Right renal cortex interstitium (tissue), 3 donors: ENCODE data around the gene NLRC3. TPM values are rescaled to one million over a fixed set of nuclear protein-coding genes. Genes with fewer than 3 reads are reported as not detected.

Experiments used
- polyA plus RNA-seq, 3 donors: library from polyadenylated mRNA; unstranded; fragments of 120-200 nt; gene quantifications; one replicate each; pipeline ENCODE4 v1.2.1, GENCODE V29; 2013; ENCODE audit not compliant: insufficient read length in 3 of 3

The NLRC3 gene
- polyA plus RNA-seq, 3 donors: 1.6 to 1.7 (median 1.6) TPM

Other genes with a start within 250 kb of the NLRC3 start
- gene OR2C1, start 221.5 kb downstream of the NLRC3 start, polyA plus RNA-seq: under 1 TPM; 0.67 to 0.85 (median 0.72) TPM
- gene ZSCAN32, start 176.4 kb downstream of the NLRC3 start, polyA plus RNA-seq: 10 to 100 TPM; 17.0 to 22.7 (median 18.7) TPM
- 10 to 100 TPM; 15.1 to 16.6 (median 15.1) TPM for gene ZNF174, start 176.2 kb downstream of the NLRC3 start, polyA plus RNA-seq
- 1 to 10 TPM; 3.9 to 4.1 (median 4.0) TPM for gene ZNF597, start 133.9 kb downstream of the NLRC3 start, polyA plus RNA-seq
- gene NAA60, start 133.7 kb downstream of the NLRC3 start, polyA plus RNA-seq: 10 to 100 TPM; 68.5 to 72.4 (median 70.9) TPM
- not detected for gene C16orf90, start 81.9 kb downstream of the NLRC3 start, polyA plus RNA-seq
- gene CLUAP1, start 76.4 kb downstream of the NLRC3 start, polyA plus RNA-seq: 10 to 100 TPM; 64.4 to 69.0 (median 68.5) TPM
- gene SLX4, start 34.2 kb upstream of the NLRC3 start, polyA plus RNA-seq: 1 to 10 TPM; 3.9 to 4.6 (median 4.0) TPM
- gene DNASE1, start 77.3 kb upstream of the NLRC3 start, polyA plus RNA-seq: 10 to 100 TPM; 24.0 to 28.3 (median 25.0) TPM
- 10 to 100 TPM; 89.3 to 99.5 (median 92.1) TPM for gene TRAP1, start 140.1 kb upstream of the NLRC3 start, polyA plus RNA-seq